GM19438 (cell line): ENCODE results near the gene PAK6.

ENCODE experiments used
- ATAC-seq: cut with Tn5 transposase; IDR thresholded peaks from one replicate; pipeline ENCODE4 v1.9.1; 2021; ENCODE audit warnings: low read depth; ENCODE audit not compliant: unreplicated experiment

The PAK6 gene

DNA sequence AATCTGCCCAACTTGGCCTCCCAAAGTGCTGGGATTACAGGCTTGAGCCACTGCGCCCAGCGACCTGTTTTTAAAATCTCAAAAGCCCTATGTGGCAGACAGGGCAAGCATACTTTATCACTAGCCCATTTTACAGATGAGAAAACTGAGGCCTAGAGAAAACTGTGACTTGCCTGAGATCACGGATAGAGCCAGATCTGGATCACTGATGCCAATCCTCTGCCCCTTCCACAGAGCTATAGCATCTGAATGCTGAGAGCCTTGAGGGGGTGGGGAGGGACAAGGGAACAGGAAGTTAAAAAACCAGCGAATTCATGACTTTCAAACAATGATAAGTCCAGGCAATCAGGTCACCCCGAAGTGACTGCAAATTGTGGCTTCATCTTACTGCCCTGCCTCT lies 36.7 kb downstream of the PAK6 start:
- ATAC-seq, result no peak

- no peak for ATAC-seq
Measured at GRCh38 chr15:40275954-40276353, 37.1 kb downstream of the PAK6 start.

DNA sequence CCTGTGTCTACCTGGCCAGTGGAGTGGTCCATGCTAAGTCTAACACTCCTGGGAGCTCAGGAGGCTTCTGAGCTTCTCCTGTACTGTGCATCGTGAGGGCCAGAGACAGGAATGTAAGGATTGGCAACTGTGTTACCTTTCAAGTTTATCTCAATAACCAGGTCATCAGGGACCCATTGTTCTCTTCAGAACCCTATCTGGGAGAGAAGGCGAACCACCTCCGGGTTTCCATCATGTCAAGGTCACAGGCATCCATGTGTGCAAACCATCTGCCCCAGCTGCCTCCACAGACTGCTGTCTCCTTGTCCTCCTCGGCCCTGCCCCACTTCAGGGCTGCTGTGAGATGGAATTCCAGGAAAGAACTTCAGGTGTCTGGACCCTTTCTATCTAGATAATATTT lies 38.1 kb downstream of the PAK6 start:
- ATAC-seq, result no peak

DNA sequence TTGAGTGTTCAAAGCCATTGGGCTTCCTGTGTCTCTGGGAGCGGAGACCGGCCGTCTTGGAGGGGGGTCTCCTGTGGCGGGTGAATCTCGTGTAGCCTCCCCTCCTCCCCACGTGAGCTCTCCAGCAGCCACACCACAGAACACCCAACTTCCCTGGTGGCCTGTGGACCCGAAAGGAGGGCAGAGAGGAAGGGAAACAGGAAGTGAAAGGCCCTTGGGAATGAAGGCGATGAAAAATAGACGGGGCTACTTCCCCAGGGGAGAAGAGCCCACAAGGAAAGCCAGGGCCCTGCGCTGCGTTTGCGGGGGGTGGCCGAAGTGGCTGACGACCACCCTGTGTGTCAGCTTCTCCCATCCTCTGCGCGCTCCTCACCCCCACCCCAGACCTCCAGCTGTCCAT lies 38.6 kb downstream of the PAK6 start:
- no peak for ATAC-seq

- no peak for ATAC-seq
Measured at GRCh38 chr15:40278026-40278425, 39.2 kb downstream of the PAK6 start.

GRCh38 chr15:40279437-40280141 lies 40.7 kb downstream of the PAK6 start:
- no peak for ATAC-seq

DNA sequence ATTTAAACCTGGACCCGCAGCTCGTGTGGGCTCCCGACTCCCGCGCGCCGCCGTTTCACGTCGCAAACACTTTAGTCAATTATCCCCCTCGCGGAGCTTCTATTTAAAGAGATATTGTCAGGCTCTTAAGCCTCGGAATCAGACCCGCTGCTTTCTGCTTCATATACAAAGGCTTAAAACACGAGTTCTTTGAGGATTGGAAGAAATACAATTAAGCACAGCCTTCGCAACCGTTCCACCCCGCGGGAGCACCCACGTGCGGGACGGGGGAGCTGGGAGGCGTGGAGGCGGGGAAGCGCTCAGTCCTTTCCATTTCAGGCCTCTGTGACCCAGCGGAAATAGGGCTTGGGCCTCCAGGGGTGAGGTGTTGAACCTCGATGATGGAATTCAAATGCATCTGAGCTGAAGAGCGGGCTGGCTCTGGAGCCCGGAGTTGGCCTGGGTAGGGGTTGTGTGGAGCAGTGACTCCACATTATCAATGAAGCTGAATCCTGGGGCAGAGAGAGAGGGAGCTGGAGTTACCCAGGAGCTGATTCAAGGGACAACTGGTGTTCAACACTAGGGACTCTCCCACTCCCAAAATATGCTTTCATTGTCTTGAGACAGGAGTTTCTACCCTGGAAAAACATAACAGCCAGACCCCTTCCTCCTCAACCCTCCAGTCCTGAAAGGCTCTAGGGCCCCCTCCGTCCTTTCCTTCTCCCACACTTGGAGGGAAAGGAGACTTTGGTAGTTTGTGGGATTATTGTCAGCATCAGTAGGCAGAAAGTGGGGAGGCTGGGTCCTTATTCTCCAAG lies 41.6 kb downstream of the PAK6 start:
- ATAC-seq, result no peak

- ATAC-seq, result no peak
Measured at GRCh38 chr15:40281057-40281800, 42.4 kb downstream of the PAK6 start.

DNA sequence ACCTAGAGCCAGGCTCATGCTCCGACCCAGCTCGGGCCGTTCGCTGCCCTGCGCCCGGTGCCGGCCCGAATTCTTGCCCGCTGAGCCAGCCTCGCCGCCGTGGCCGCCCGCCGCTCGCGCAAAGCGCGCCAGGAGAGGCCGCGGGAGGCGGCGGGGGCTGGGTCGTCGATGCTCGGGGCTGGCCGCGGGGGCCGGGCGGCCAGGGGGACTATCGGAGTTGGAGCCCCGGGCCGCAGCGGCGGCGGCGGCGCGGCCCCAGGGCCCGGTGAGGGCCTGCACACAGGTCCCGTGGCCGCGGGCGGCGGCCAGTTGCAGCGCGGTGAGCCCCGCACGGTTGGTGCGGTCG lies 42.9 kb downstream of the PAK6 start:
- ATAC-seq, result no peak

DNA sequence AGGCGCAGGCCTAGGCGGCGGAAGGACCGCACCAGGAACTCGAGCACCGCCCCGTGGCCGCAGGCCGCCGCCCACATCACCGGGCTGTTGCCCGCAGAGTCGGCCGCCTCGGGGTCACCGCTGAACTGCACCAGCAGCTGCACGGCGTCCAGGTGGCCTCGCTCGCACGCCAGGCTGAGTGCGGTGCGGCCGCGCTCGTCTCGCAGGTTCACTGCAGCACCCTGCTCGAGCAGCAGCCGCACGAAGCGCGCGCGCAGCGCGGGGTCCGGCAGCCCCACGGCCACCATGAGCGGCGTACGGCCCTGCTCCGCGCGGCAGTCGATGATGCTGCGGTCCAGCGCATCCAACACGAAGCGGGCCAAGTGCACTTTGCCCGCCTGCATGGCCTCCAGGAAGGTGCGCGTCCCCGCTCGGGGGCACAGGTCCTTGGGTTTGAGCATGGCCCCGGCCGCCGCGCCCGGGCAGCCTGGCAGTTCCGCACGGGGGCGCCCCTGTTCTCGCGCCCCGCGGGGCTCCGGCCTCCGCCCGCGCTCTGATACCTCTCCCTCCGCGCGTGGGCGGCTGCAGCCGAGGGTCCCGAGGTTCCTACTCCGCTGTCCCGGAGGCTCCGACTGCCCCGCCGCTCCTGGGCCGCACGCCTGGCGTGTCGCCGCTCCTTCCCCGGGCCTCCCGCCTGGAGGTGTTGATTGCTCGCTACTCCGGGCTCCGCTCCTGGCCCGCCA lies 43.4 kb downstream of the PAK6 start:
- ATAC-seq, result no peak

DNA sequence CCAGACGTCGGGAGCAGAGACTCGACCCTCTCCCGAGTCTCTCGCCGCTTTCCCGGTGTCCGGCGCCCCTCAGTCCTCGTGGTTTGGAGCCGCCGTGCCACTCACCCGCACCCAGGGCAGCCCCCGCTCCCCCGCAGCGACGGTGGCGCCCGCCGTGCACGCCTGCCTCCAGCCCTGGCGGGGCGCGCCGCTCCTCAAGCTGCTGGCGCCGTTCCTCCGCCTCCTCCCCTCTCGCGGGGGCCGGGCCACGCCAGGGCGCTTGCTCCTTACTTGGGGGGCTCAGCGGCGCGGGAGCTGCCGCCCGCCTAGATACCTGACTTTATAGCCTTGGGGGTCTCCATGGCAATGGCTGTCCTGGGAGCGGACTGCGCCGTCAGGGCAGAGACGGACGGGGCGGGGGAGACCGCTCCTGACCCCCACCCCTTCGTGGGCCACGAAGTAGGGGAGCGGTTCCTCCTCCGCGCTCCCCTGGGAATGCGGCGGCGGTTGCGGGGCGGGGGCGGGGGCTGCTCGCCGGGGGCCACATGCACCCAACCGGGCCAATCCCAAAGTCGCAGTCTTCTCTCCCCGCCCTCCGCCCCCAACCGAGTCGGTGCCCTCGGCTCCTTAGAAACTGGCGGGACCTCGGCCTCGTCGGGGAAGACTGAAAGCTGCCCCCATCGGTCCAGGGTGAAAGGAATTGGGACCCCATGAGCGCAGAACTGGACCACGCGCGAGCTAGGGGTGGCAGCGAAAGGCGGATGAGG lies 44.2 kb downstream of the PAK6 start, which contains the start of gene ANKRD63:
Gene ANKRD63, minus strand, starts transcription at position 196 of the 746 bp plus-strand sequence. CDS start 478 bp downstream, outside the sequence.
- ATAC-seq, result no peak

GRCh38 chr15:40283615-40284300 lies 44.9 kb downstream of the PAK6 start:
- ATAC-seq, result no peak

DNA sequence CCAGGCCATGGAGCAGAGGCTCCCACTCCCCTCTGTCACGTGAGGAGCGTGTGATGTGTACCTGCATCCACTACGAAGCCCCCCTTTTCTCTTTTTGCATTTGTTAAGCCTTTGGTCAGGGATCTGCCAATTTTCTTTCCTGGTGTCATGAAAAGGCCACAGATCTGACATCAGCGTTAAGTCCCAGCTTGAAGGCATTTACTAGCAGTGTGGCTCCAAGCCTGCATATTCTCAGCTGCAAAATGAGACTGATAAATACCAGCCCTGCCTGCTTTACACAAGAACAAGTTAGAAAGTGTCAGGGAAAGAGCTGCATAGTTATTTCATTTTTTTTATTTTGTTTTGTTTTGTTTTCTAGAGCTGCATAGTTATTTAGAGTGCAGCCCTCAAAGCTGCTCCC lies 46.3 kb downstream of the PAK6 start:
- ATAC-seq, result no peak

GRCh38 chr15:40285554-40286011 lies 46.7 kb downstream of the PAK6 start:
- no peak for ATAC-seq

DNA sequence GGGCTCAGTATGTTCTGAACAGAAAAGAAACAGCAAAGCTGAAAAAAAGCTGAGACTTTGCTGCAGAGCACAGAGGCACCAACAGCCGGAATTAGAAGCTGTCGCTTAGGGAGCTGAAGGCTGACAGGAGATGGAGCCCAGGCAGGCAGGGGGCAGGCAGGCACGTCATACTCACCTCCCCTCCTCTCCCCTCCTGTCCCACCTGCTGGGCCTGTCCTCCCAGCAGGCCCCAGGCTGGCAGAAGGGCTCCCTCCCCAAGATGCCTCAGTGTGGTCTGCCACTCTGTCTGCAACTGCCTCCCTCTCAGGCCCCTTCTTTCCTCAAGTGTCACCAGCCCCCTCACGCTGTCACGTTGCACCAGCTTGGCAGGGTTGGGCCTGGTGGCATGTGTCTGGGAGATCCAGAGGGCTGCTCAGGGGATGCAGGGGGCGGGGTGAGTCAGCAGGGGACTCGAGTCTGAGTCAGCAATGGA lies 47.2 kb downstream of the PAK6 start:
- ATAC-seq, result no peak

DNA sequence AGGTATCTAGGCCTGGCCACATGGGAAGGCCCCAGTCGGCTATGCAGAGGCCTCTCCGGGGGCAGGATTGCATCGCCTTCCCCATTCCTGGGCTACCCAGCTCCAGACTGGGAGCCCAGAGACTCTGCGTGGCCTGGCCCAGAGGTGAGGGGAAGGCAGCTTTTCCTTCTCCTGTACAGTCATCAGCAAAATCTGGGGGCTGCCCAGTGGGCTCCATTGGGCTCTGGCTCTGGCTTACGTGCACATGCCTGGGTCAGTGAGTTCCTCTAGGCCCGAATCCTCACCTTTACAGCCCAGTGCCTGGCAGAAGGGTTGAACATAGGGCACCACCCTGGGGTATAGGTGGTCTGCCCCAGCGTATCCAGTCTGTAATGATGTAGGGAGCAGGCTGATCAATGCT lies 47.9 kb downstream of the PAK6 start:
- no peak for ATAC-seq

GRCh38 chr15:40287505-40287904 lies 48.6 kb downstream of the PAK6 start:
- ATAC-seq, result no peak

- ATAC-seq, result no peak
Measured at GRCh38 chr15:40287968-40288367, 49.1 kb downstream of the PAK6 start.

DNA sequence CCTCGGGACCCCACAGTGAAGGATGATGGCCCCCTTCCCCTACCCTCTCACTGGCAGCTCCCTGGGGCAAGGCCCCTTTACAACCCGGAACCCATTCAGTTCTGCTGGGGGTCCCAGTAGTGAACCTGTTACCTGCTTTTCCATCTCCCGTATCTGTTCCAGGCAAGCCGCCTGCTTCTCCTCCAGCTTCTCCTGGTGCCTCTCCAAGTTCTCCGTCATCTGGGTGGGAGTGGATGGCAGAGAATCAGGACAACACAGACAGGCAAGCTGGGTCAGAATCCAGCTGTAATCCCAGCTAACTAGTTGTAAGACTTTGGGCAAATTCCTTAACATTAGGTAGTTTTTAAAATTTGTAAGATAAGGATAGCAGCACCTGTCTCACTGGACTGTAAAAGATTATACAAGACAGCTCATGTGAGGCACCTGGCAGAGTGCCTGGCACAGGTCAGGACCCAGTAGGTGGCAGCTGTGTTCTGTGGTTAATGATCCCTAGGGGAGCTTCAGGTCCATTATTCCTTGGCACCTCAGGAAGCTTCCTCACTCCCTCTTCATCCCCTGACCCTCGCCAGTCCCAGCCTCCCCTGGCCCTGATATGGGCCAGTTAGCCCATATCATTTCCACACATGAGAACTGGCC lies 50.4 kb downstream of the PAK6 start:
- no peak for ATAC-seq
